Measurements from ENCODE around the gene NACC2.

The NACC2 gene

DNA sequence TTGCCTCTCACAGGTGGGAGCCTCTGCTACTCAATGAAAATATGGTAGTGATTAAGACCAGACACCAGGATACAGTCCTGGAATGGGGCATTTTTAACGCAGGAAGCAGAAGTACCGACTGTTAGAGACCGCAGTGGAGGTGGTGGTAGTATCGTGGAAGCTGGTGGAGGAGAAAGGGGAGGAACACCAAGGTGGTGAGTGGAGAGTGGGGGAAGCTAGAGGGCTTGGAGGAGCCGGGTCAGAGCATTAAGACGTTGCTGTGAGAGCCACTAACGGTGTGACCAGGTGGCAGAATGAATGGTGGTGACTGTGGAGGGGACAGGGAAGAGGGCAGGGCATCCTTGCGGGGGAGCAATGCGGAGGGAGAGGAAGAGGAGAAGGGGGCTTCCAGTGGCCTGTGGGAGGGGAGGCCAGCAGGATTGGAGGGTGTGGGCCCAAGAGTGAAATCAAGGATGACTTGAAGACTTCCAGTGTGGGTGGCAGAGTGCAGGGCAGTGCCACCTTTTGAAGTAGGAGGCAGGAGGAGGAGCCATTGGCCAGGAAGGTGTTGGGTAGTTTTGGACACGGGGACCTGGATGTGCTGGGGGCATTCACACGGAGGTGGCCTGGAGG lies 132.3 kb downstream of the NACC2 start:
- Mint-ChIP-seq H3K9me3 (no peaks in the 10 kb centered on the region), H3K4me1 (peaks cover 27% of the 10 kb centered on the region), H3K36me3 (ENCODE audit: low read depth) (no peaks in the 10 kb centered on the region), H3K4me3 (peak overlapping the region; percentile 78), H3K27me3 (ENCODE audit: low read depth, poor library complexity) (peaks cover 34% of the 10 kb centered on the region), H3K27ac (no peak overlapping the region)
- TF ChIP-seq, protein P1, sequence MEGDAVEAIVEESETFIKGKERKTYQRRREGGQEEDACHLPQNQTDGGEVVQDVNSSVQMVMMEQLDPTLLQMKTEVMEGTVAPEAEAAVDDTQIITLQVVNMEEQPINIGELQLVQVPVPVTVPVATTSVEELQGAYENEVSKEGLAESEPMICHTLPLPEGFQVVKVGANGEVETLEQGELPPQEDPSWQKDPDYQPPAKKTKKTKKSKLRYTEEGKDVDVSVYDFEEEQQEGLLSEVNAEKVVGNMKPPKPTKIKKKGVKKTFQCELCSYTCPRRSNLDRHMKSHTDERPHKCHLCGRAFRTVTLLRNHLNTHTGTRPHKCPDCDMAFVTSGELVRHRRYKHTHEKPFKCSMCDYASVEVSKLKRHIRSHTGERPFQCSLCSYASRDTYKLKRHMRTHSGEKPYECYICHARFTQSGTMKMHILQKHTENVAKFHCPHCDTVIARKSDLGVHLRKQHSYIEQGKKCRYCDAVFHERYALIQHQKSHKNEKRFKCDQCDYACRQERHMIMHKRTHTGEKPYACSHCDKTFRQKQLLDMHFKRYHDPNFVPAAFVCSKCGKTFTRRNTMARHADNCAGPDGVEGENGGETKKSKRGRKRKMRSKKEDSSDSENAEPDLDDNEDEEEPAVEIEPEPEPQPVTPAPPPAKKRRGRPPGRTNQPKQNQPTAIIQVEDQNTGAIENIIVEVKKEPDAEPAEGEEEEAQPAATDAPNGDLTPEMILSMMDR (IDR thresholded peaks at IDR 0.05) = no peak
- DNase-seq = no peak

DNA sequence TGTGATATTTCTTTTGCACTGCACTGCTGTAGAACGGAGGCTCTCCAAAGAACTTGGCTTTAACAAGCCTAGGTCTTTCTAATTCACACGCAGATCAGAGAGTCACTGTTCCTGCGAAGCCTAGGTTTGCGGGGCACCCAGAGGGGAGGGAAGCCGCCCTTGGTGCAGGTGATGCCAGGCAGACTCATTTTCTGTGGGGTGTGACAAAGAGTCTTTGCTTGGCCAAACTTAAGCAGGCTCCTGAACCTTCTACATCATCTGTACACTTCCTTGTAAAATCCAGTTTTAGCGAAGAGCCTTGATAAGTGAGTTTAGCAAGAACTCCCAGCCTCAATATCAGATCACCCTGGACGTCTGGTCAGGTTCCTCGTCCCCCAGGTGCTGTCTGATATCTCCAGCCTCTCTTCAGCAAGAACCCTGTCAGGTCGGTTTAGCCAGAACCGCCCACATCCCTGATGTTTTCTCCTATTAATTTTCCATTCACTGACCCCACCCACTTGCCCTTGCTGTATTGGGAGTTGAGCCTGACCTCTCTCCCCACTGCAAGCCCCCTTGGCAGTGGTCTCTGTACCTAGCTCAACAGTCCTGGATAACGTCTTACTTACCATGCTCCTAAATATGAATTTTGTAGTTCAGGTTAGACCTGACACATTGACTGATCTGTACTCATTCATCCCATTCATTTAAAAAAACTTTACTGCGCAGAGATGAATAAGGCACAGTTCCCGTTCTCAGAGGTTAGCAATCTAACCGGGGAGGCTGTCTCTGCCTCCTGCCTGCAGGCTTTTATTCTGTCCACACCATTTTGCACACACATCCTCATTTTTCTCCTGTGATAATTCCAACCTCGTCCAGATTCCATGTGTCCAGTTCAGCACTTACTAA lies 133.0 kb downstream of the NACC2 start:
- peaks cover 34% of the 10 kb centered on the region for H3K27me3 Mint-ChIP-seq (ENCODE audit: low read depth, poor library complexity)
- H3K4me3 Mint-ChIP-seq = peak overlapping the region; percentile 78
- DNase-seq = no peak
- TF ChIP-seq, protein P1 (IDR thresholded peaks at IDR 0.05) = no peak
- H3K9me3 Mint-ChIP-seq = no peaks in the 10 kb centered on the region
- no peak overlapping the region for H3K27ac Mint-ChIP-seq
- H3K36me3 Mint-ChIP-seq (ENCODE audit: low read depth) = no peaks in the 10 kb centered on the region
- H3K4me1 Mint-ChIP-seq = peaks cover 27% of the 10 kb centered on the region

DNA sequence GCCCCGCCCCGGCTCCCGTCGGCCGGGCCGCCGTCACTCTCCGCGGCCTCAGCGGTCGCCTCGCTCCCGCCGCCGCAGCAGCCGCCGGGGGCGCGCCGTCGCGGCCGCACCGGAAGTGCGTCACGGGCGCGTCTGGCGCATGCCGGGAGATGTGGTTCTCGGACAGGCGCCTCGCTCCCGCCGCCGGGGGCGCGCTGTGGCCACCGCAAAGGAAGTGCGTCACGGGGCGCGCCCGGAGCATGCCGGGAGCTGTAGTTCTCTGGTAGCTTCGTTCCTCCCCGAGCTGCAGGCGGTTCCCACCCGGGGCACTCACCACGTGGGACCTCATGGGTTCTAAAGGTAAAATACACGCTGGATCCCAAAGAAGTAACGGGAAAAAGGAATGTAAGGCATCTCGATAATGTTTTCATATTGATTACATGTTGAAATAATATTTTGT lies 133.8 kb downstream of the NACC2 start, which contains the start of gene UBAC1:
Gene UBAC1, minus strand, starts transcription at position 97 of the 439 bp plus-strand sequence. CDS start 211 bp downstream, outside the sequence.
- TF ChIP-seq, protein P1 (IDR thresholded peaks at IDR 0.05) = no peak
- Mint-ChIP-seq H3K4me1 (peaks cover 33% of the 10 kb centered on the region), H3K4me3 (peak within 1 kb of the TSS; percentile 88), H3K27me3 (ENCODE audit: low read depth, poor library complexity) (peaks cover 34% of the 10 kb centered on the region), H3K36me3 (ENCODE audit: low read depth) (no peaks in the 10 kb centered on the region), H3K9me3 (no peaks in the 10 kb centered on the region), H3K27ac (no peak within 1 kb of the TSS)
- DNase-seq = peak; percentile 94

DNA sequence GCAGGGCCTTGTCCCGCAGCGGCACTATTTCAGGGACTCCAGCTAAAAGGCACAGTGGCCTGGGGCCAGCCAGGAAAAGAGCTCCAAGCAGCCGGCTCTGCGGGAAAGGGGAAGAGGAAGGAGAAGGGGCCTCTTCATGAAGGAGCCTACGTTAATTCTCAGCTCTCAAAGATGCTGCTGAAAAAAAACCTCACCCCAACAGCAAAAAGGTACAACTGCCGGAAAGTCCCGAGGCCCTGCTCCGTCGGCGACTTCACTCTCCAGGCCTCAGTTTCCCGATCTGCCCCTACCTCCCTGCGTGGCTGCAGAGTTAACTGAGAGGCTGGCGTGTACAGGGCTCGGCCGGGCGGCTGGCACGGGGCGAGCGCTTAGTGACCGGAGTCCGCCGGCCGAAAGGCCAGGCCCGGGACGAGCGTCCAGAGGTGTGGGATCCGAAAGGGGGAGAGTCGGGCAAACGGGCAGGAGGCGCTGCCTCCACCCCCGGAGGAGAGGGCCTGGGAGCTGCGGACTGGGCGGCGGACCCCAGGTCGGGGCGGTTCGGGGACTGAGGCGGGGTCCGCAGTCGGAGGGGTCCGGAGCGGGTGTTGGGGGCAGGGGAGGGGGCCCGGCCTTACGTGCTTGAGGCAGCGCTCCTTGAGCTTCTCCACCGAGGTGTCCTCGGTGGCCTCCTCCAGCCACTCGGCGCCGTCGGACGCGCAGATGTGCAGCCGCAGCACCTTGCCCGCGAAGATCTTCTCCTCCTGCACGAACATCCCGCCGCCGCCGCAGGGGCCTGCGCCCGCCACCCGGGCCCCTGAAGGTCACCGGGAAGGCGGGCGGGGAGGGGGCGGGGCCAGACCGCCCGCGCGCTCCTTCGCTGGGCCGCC lies 134.4 kb downstream of the NACC2 start:
- TF ChIP-seq, protein P1 (IDR thresholded peaks at IDR 0.05) = no peak
- Mint-ChIP-seq H3K27ac (no peak overlapping the region), H3K4me1 (peaks cover 40% of the 10 kb centered on the region), H3K9me3 (no peaks in the 10 kb centered on the region), H3K27me3 (ENCODE audit: low read depth, poor library complexity) (peaks cover 31% of the 10 kb centered on the region), H3K36me3 (ENCODE audit: low read depth) (no peaks in the 10 kb centered on the region), H3K4me3 (peak overlapping the region; percentile 88)
- no peak for DNase-seq

DNA sequence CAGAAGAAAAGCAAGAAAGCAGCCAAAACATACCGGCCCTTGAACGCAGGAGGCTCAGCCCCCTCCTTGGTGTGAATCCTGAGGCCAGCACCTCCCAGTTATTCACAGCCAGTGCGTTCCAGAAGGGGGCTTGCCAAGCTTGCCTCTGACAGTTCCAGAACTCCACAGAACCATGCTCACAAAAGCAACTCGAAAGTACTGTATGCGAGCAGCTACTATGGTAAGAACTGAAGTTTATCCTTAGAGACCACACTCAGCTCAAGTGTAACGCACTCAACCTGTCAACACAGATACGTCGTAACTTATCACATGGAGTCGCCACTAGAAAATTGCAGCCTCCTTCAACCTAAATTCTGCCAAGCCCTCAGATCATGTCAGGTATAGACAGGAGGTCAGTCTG lies 135.3 kb downstream of the NACC2 start:
- H3K4me3 Mint-ChIP-seq = peak overlapping the region; percentile 88
- no peak for DNase-seq

More for the DNA sequence above, 135.3 kb downstream of the NACC2 start:
- TF ChIP-seq, protein P1 (IDR thresholded peaks at IDR 0.05) = no peak
- peaks cover 27% of the 10 kb centered on the region for H3K27me3 Mint-ChIP-seq (ENCODE audit: low read depth, poor library complexity)
- H3K36me3 Mint-ChIP-seq (ENCODE audit: low read depth) = peaks cover 5% of the 10 kb centered on the region
- no peaks in the 10 kb centered on the region for H3K9me3 Mint-ChIP-seq
- H3K27ac Mint-ChIP-seq = no peak overlapping the region
- H3K4me1 Mint-ChIP-seq = peaks cover 47% of the 10 kb centered on the region

Measured in nephron progenitor cell (in vitro differentiated cells).